SK-N-SH treated with all-trans-retinoic acid at 6 μM for 48 hours (cell line): ENCODE measurements around the gene SMIM5.

Source experiments
- ATAC-seq: fragments of 200-7000 bp; cut with Tn5 transposase; 3 replicates; pipeline ENCODE4 v1.9.1; 2020; ENCODE audit warnings: mild to moderate bottlenecking, moderate library complexity
- ARNTL ChIP-seq: fragments of 450-650 bp; formaldehyde crosslinking; IDR thresholded peaks from 2 replicates; pipeline ENCODE4 v1.5.0; 2020; ENCODE audit warnings: low read depth, mild to moderate bottlenecking, moderate library complexity, borderline replicate concordance
- BACH2 ChIP-seq: fragments of 250-450 bp; sonication (Bioruptor Pico); IDR thresholded peaks from 2 replicates; pipeline ENCODE4 v1.9.0; 2021; ENCODE audit warnings: mild to moderate bottlenecking, borderline replicate concordance
- CSDC2 ChIP-seq: fragments of 250-450 bp; sonication (Bioruptor Pico); IDR thresholded peaks from 2 replicates; pipeline ENCODE4 v1.5.0; 2020; ENCODE audit warnings: mild to moderate bottlenecking, moderate library complexity
- ESRRG ChIP-seq: fragments of 250-450 bp; sonication (Bioruptor Pico); IDR thresholded peaks from 2 replicates; pipeline ENCODE4 v1.6.1; 2021; ENCODE audit warnings: mild to moderate bottlenecking
- GLIS3 ChIP-seq: fragments of 250-450 bp; sonication (Bioruptor Pico); IDR thresholded peaks from 2 replicates; pipeline ENCODE4 v1.5.0; 2020; ENCODE audit warnings: mild to moderate bottlenecking, moderate library complexity
- ISL1 ChIP-seq: fragments of 250-450 bp; sonication (Bioruptor Pico); IDR thresholded peaks from 2 replicates; pipeline ENCODE4 v2.1.2; 2022; ENCODE audit warnings: mild to moderate bottlenecking, moderate library complexity
- OSR1 ChIP-seq: fragments of 250-450 bp; sonication (Bioruptor Pico); IDR thresholded peaks from 2 replicates; pipeline ENCODE4 v1.8.0; 2022; ENCODE audit warnings: moderate library complexity, mild to moderate bottlenecking, inconsistent platforms
- PPARA ChIP-seq: fragments of 250-450 bp; sonication (Bioruptor Pico); IDR thresholded peaks from 2 replicates; pipeline ENCODE4 v1.5.0; 2020; ENCODE audit warnings: mild to moderate bottlenecking, borderline replicate concordance
- RARB ChIP-seq: fragments of 250-450 bp; sonication (Bioruptor Pico); IDR thresholded peaks from 2 replicates; pipeline ENCODE4 v1.8.0; 2021; ENCODE audit warnings: mild to moderate bottlenecking, moderate library complexity
- SNAI2 ChIP-seq: fragments of 250-450 bp; sonication (Bioruptor Pico); IDR thresholded peaks from 2 replicates; pipeline ENCODE4 v1.5.0; 2020; ENCODE audit warnings: mild to moderate bottlenecking, moderate library complexity
- TCF4 ChIP-seq: fragments of 250-450 bp; sonication (Bioruptor Pico); IDR thresholded peaks from 2 replicates; pipeline ENCODE4 v1.8.0; 2021; ENCODE audit warnings: mild to moderate bottlenecking, moderate library complexity, borderline replicate concordance
- TOX ChIP-seq: fragments of 250-450 bp; sonication (Bioruptor Pico); IDR thresholded peaks from 2 replicates; pipeline ENCODE4 v1.8.0; 2021; ENCODE audit warnings: mild to moderate bottlenecking, moderate library complexity, borderline replicate concordance
- ZC3H10 ChIP-seq: fragments of 250-450 bp; sonication (Bioruptor Pico); IDR thresholded peaks from 2 replicates; pipeline ENCODE4 v1.5.1; 2021; ENCODE audit warnings: mild to moderate bottlenecking, moderate library complexity
- ZFP3 ChIP-seq: fragments of 250-450 bp; sonication (Bioruptor Pico); IDR thresholded peaks from 2 replicates; pipeline ENCODE4 v1.5.0; 2020; ENCODE audit warnings: mild to moderate bottlenecking, moderate library complexity
- ZFP30 ChIP-seq: fragments of 450-650 bp; formaldehyde crosslinking; IDR thresholded peaks from 2 replicates; pipeline ENCODE4 v1.5.0; 2022; ENCODE audit warnings: mild to moderate bottlenecking, moderate library complexity
- ZNF565 ChIP-seq: fragments of 450-650 bp; formaldehyde crosslinking; conservative IDR thresholded peaks from 2 replicates; pipeline ENCODE4 v1.5.0; 2020; ENCODE audit warnings: low read depth, mild to moderate bottlenecking, moderate library complexity
- ZNF70 ChIP-seq: fragments of 450-650 bp; formaldehyde crosslinking; IDR thresholded peaks from 2 replicates; pipeline ENCODE4 v1.5.0; 2020; ENCODE audit warnings: mild to moderate bottlenecking, moderate library complexity
- ZNF8 ChIP-seq: fragments of 450-650 bp; formaldehyde crosslinking; IDR thresholded peaks from 2 replicates; pipeline ENCODE4 v1.5.0; 2020; ENCODE audit warnings: mild to moderate bottlenecking, moderate library complexity
- TF ChIP-seq, protein P1 (sequence below): fragments of 250-450 bp; sonication (Bioruptor Pico); IDR thresholded peaks from 2 replicates; pipeline ENCODE4 v1.8.0; 2021; ENCODE audit warnings: low read depth, mild to moderate bottlenecking, moderate library complexity, borderline replicate concordance
- TF ChIP-seq, protein P2 (sequence below): fragments of 250-450 bp; sonication (Bioruptor Pico); IDR thresholded peaks from 2 replicates; pipeline ENCODE4 v1.5.1; 2021; ENCODE audit warnings: mild to moderate bottlenecking, moderate library complexity
- TF ChIP-seq, protein P3 (sequence below): fragments of 250-450 bp; sonication (Bioruptor Pico); IDR thresholded peaks from 2 replicates; pipeline ENCODE4 v1.5.0; 2020; ENCODE audit warnings: mild to moderate bottlenecking, moderate library complexity
- TF ChIP-seq, protein P4 (sequence below): fragments of 250-450 bp; sonication (Bioruptor Pico); IDR thresholded peaks from 2 replicates; pipeline ENCODE4 v1.5.1; 2020; ENCODE audit warnings: low read depth, mild to moderate bottlenecking, moderate library complexity

The SMIM5 gene, protein sequence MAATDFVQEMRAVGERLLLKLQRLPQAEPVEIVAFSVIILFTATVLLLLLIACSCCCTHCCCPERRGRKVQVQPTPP

DNA sequence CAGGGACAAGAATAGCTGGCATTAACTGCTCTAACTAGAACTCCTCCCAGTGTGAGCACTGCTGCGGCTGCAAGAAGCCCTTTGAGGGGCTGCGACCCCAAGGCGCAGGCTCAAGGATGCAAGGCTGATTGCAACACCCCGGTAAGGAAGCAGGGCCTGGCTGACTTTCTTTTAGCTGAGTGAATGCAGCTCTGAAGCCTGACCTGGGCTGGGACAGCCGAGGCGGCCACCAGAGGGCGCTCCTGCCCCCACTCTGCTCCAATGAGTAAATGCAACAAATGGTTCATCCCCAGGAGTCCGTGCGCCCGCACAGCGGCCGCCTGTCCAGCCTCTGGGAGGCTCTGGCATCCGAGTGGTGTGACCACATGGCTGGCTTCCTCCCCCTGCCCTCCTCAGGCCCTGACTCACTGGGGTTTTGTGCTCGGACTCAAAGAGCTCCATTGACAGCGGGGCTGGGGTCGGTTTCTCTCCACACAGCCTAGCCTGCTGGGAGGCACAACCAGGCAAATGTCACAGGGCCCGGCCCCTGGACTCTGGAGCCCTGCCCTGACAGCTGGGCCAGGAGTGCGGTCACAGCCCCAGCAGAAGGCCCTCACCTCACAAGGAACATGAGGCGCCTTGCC, at the start of gene SMIM5:
TSS of gene SMIM5 (plus strand) at position 572 of the 623 bp plus-strand sequence. CDS start 6,768 bp downstream, outside the sequence.
- peak; percentile 92 for ATAC-seq
- TF ChIP-seq, protein P1, sequence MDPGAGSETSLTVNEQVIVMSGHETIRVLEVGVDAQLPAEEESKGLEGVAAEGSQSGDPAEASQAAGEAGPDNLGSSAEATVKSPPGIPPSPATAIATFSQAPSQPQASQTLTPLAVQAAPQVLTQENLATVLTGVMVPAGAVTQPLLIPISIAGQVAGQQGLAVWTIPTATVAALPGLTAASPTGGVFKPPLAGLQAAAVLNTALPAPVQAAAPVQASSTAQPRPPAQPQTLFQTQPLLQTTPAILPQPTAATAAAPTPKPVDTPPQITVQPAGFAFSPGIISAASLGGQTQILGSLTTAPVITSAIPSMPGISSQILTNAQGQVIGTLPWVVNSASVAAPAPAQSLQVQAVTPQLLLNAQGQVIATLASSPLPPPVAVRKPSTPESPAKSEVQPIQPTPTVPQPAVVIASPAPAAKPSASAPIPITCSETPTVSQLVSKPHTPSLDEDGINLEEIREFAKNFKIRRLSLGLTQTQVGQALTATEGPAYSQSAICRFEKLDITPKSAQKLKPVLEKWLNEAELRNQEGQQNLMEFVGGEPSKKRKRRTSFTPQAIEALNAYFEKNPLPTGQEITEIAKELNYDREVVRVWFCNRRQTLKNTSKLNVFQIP: no peak
- TF ChIP-seq TCF4 (no peak), PPARA (no peak), ISL1 (CRISPR knock-in tag) (no peak), ARNTL (CRISPR knock-in tag) (no peak), GLIS3 (CRISPR knock-in tag) (no peak), BACH2 (CRISPR knock-in tag) (no peak), SNAI2 (no peak), CSDC2 (CRISPR knock-in tag) (no peak), ZFP3 (CRISPR knock-in tag) (no peak), ZNF70 (CRISPR knock-in tag) (no peak), ESRRG (CRISPR knock-in tag) (no peak), TOX (CRISPR knock-in tag) (no peak), OSR1 (CRISPR knock-in tag) (no peak), ZFP30 (CRISPR knock-in tag) (no peak), ZNF565 (CRISPR knock-in tag) (no peak)
- TF ChIP-seq, protein P2, sequence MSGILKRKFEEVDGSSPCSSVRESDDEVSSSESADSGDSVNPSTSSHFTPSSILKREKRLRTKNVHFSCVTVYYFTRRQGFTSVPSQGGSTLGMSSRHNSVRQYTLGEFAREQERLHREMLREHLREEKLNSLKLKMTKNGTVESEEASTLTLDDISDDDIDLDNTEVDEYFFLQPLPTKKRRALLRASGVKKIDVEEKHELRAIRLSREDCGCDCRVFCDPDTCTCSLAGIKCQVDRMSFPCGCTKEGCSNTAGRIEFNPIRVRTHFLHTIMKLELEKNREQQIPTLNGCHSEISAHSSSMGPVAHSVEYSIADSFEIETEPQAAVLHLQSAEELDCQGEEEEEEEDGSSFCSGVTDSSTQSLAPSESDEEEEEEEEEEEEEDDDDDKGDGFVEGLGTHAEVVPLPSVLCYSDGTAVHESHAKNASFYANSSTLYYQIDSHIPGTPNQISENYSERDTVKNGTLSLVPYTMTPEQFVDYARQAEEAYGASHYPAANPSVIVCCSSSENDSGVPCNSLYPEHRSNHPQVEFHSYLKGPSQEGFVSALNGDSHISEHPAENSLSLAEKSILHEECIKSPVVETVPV (CRISPR knock-in tag): no peak
- TF ChIP-seq, protein P3, sequence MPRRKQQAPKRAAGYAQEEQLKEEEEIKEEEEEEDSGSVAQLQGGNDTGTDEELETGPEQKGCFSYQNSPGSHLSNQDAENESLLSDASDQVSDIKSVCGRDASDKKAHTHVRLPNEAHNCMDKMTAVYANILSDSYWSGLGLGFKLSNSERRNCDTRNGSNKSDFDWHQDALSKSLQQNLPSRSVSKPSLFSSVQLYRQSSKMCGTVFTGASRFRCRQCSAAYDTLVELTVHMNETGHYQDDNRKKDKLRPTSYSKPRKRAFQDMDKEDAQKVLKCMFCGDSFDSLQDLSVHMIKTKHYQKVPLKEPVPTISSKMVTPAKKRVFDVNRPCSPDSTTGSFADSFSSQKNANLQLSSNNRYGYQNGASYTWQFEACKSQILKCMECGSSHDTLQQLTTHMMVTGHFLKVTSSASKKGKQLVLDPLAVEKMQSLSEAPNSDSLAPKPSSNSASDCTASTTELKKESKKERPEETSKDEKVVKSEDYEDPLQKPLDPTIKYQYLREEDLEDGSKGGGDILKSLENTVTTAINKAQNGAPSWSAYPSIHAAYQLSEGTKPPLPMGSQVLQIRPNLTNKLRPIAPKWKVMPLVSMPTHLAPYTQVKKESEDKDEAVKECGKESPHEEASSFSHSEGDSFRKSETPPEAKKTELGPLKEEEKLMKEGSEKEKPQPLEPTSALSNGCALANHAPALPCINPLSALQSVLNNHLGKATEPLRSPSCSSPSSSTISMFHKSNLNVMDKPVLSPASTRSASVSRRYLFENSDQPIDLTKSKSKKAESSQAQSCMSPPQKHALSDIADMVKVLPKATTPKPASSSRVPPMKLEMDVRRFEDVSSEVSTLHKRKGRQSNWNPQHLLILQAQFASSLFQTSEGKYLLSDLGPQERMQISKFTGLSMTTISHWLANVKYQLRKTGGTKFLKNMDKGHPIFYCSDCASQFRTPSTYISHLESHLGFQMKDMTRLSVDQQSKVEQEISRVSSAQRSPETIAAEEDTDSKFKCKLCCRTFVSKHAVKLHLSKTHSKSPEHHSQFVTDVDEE (CRISPR knock-in tag): no peak
- TF ChIP-seq, protein P4, sequence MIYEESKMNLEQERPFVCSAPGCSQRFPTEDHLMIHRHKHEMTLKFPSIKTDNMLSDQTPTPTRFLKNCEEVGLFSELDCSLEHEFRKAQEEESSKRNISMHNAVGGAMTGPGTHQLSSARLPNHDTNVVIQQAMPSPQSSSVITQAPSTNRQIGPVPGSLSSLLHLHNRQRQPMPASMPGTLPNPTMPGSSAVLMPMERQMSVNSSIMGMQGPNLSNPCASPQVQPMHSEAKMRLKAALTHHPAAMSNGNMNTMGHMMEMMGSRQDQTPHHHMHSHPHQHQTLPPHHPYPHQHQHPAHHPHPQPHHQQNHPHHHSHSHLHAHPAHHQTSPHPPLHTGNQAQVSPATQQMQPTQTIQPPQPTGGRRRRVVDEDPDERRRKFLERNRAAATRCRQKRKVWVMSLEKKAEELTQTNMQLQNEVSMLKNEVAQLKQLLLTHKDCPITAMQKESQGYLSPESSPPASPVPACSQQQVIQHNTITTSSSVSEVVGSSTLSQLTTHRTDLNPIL (CRISPR knock-in tag): no peak

DNA sequence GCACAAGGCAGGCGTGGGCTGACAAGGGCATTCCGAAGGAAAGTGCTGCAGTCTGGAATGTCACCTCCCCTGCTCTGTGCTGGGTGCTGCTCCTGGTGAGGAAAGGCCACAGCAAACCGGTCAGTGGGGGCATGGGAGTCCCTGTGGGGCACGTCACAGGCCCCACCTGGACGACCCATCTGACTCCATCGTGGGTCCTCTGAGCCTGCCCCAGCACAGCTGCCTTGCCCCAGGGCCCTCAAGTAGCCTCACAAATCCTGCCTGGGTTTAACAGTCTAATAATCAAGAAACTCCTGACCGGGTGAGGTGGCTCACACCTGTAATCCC, 48.4 kb upstream of the SMIM5 start:
- TF ChIP-seq ZNF8 (CRISPR knock-in tag) (no peak), ZFP3 (CRISPR knock-in tag) (no peak), ISL1 (CRISPR knock-in tag) (no peak), GLIS3 (CRISPR knock-in tag) (no peak)
- no peak for ATAC-seq

DNA sequence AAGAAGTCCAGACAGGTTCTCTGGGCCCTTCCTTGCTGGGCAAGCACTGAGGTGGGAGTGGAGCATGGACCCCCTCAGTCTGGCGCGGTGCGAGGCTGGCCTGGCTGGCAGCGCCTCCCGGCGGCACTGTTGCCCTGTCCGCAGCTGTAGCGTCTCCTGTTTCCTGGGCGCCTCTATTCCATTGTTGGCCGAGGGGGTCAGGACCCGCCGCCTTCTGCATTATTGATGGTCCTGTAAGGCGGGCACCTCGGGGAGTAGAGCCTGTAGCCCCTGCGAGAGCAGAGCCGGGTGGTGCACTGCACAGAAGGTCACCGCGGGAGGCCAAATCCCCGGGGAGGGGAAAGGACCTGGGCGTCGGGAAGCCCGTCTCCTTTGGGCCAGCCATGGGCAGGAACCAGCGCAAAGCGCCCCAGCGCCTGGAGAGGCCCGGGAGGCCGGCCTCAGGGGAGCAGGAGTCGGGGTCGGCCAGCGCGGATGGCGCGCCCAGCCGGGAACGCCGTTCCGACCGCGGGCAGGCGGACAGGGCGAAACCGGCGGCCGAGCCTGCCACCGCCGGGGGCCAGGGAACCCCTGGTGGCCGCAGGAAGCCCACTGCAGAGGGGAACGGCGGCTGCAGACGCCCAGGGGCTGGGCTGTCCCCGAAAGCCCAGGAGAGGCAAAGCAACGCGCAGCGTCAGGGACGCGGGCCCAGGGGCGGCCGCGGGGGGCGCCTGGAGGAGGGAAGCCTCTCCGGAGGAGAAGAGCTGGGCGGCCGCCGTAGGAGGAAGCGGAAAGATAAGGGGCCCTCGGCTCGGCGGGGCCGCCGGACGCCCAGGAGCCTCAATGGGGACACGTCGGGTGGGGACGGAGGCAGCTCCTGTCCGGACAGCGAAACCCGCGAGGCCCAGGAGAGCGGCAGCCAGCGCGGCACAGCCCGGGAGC, 45.3 kb upstream of the SMIM5 start, which contains the start of gene MYO15B:
TSS of gene MYO15B (plus strand) at position 126 of the 921 bp plus-strand sequence. CDS start at position 384, 258 bp downstream.
- no peak for ATAC-seq
- TF ChIP-seq ZNF565 (CRISPR knock-in tag) (no peak), ZFP3 (CRISPR knock-in tag) (no peak), TCF4 (no peak), ARNTL (CRISPR knock-in tag) (no peak), RARB (no peak), ZNF70 (CRISPR knock-in tag) (no peak), ZC3H10 (CRISPR knock-in tag) (no peak), ISL1 (CRISPR knock-in tag) (no peak), PPARA (no peak), TOX (CRISPR knock-in tag) (no peak), ZNF8 (CRISPR knock-in tag) (no peak), BACH2 (CRISPR knock-in tag) (no peak)
- TF ChIP-seq, protein P2 (CRISPR knock-in tag): no peak
- TF ChIP-seq, protein P1: no peak
